Memory B cell (primary cell): Measurements from ENCODE around the gene REP15.
A peak's percentile ranks its signal among the peaks of the same experiment; 100 is the strongest.

Source experiments
- ATAC-seq: fragments of 150-1000 bp; cut with Tn5 transposase; 2 replicates; pipeline ENCODE4 v1.10.0; 2021; ENCODE audit warnings: low read depth, mild to moderate bottlenecking, moderate library complexity
- DNase-seq, 2 donors: peaks; one replicate each; pipeline ENCODE4 v3.0.0; 2022; ENCODE audit warnings: low spot score in 2 of 2
- H3K27ac Mint-ChIP-seq: one replicate; pipeline ENCODE4 v1.8.0; 2022; ENCODE audit warnings: mild to moderate bottlenecking, moderate library complexity, mixed read lengths
- H3K27me3 Mint-ChIP-seq: one replicate; pipeline ENCODE4 v1.8.0; 2022; ENCODE audit warnings: mixed read lengths
- H3K36me3 Mint-ChIP-seq: one replicate; pipeline ENCODE4 v1.8.0; 2022; ENCODE audit warnings: mild to moderate bottlenecking, mixed read lengths
- H3K4me1 Mint-ChIP-seq: one replicate; pipeline ENCODE4 v1.8.0; 2022; ENCODE audit warnings: mixed read lengths
- H3K4me3 Mint-ChIP-seq: one replicate; pipeline ENCODE4 v1.8.0; 2022; ENCODE audit warnings: mild to moderate bottlenecking, moderate library complexity, mixed read lengths
- H3K9me3 Mint-ChIP-seq: one replicate; pipeline ENCODE4 v1.8.0; 2022; ENCODE audit warnings: mixed read lengths

REP15 gene

GRCh38 chr12:27682534-27682933, 13.7 kb upstream of the REP15 start:
- ATAC-seq = no peak
- H3K36me3 Mint-ChIP-seq = peaks cover 1% of the 10 kb centered on the region
- H3K27me3 Mint-ChIP-seq = peaks cover under 1% of the 10 kb centered on the region
- H3K4me3 Mint-ChIP-seq = no peak overlapping the region
- H3K4me1 Mint-ChIP-seq = no peaks in the 10 kb centered on the region
- no peak overlapping the region for H3K27ac Mint-ChIP-seq
- no peak for DNase-seq
- H3K9me3 Mint-ChIP-seq = peaks cover 1% of the 10 kb centered on the region

- Mint-ChIP-seq H3K27ac (no peak overlapping the region), H3K9me3 (no peaks in the 10 kb centered on the region), H3K36me3 (no peaks in the 10 kb centered on the region), H3K4me3 (no peak overlapping the region), H3K27me3 (peaks cover 4% of the 10 kb centered on the region), H3K4me1 (peaks cover 3% of the 10 kb centered on the region)
- no peak for ATAC-seq
- no peak for DNase-seq
These were observed 11.0 kb upstream of the REP15 start for GRCh38 chr12:27685274-27685673.

GRCh38 chr12:27686147-27686546, 10.1 kb upstream of the REP15 start:
- no peaks in the 10 kb centered on the region for H3K9me3 Mint-ChIP-seq
- H3K27ac Mint-ChIP-seq = no peak overlapping the region
- no peaks in the 10 kb centered on the region for H3K36me3 Mint-ChIP-seq
- no peak overlapping the region for H3K4me3 Mint-ChIP-seq
- DNase-seq (no peak), ATAC-seq (no peak)
- peaks cover 4% of the 10 kb centered on the region for H3K27me3 Mint-ChIP-seq
- peaks cover 3% of the 10 kb centered on the region for H3K4me1 Mint-ChIP-seq

- H3K27ac Mint-ChIP-seq = no peak overlapping the region
- ATAC-seq = no peak
- no peaks in the 10 kb centered on the region for H3K9me3 Mint-ChIP-seq
- H3K27me3 Mint-ChIP-seq = peaks cover 6% of the 10 kb centered on the region
- DNase-seq = no peak
- peaks cover 1% of the 10 kb centered on the region for H3K36me3 Mint-ChIP-seq
- H3K4me1 Mint-ChIP-seq = peaks cover 3% of the 10 kb centered on the region
- no peak overlapping the region for H3K4me3 Mint-ChIP-seq
These were observed 7.6 kb upstream of the REP15 start for GRCh38 chr12:27688671-27689070.

- no peak overlapping the region for H3K4me3 Mint-ChIP-seq
- peaks cover 3% of the 10 kb centered on the region for H3K4me1 Mint-ChIP-seq
- peaks cover 1% of the 10 kb centered on the region for H3K36me3 Mint-ChIP-seq
- ATAC-seq (no peak), DNase-seq (no peak)
- H3K27ac Mint-ChIP-seq = no peak overlapping the region
- peaks cover 6% of the 10 kb centered on the region for H3K27me3 Mint-ChIP-seq
- H3K9me3 Mint-ChIP-seq = no peaks in the 10 kb centered on the region
These were observed 6.6 kb upstream of the REP15 start for GRCh38 chr12:27689558-27690180.

- no peaks in the 10 kb centered on the region for H3K9me3 Mint-ChIP-seq
- H3K4me3 Mint-ChIP-seq = no peak overlapping the region
- no peak overlapping the region for H3K27ac Mint-ChIP-seq
- H3K4me1 Mint-ChIP-seq = peaks cover 3% of the 10 kb centered on the region
- DNase-seq = no peak
- H3K36me3 Mint-ChIP-seq = peaks cover 1% of the 10 kb centered on the region
- H3K27me3 Mint-ChIP-seq = peaks cover 7% of the 10 kb centered on the region
- ATAC-seq = no peak
These were observed 2.8 kb upstream of the REP15 start for GRCh38 chr12:27693403-27693802.

- H3K36me3 Mint-ChIP-seq = peaks cover 1% of the 10 kb centered on the region
- no peak overlapping the region for H3K27ac Mint-ChIP-seq
- no peak for DNase-seq
- no peaks in the 10 kb centered on the region for H3K4me1 Mint-ChIP-seq
- no peak for ATAC-seq
- peaks cover 6% of the 10 kb centered on the region for H3K27me3 Mint-ChIP-seq
- H3K9me3 Mint-ChIP-seq = no peaks in the 10 kb centered on the region
- H3K4me3 Mint-ChIP-seq = no peak overlapping the region
These were observed 523 bp upstream of the REP15 start for GRCh38 chr12:27695556-27696292.

- peaks cover 9% of the 10 kb centered on the region for H3K27me3 Mint-ChIP-seq
- no peak overlapping the region for H3K27ac Mint-ChIP-seq
- H3K9me3 Mint-ChIP-seq = no peaks in the 10 kb centered on the region
- peaks cover 1% of the 10 kb centered on the region for H3K36me3 Mint-ChIP-seq
- no peaks in the 10 kb centered on the region for H3K4me1 Mint-ChIP-seq
- DNase-seq (no peak), ATAC-seq (no peak)
- H3K4me3 Mint-ChIP-seq = no peak overlapping the region
These were observed 767 bp downstream of the REP15 start for GRCh38 chr12:27696864-27697564.

- peak; percentile 93 for ATAC-seq
These were observed 7.6 kb downstream of the REP15 start for GRCh38 chr12:27703720-27704452.

GRCh38 chr12:27705263-27705662, 9.0 kb downstream of the REP15 start:
- DNase-seq = no peak
- H3K4me3 Mint-ChIP-seq = no peak overlapping the region
- H3K36me3 Mint-ChIP-seq = no peaks in the 10 kb centered on the region
- no peaks in the 10 kb centered on the region for H3K4me1 Mint-ChIP-seq
- ATAC-seq = no peak
- peaks cover 4% of the 10 kb centered on the region for H3K27me3 Mint-ChIP-seq
- H3K27ac Mint-ChIP-seq = no peak overlapping the region
- H3K9me3 Mint-ChIP-seq = no peaks in the 10 kb centered on the region

More at GRCh38 chr12:27703720-27704452, 7.6 kb downstream of the REP15 start:
- H3K36me3 Mint-ChIP-seq = no peaks in the 10 kb centered on the region
- H3K4me1 Mint-ChIP-seq = no peaks in the 10 kb centered on the region
- no peaks in the 10 kb centered on the region for H3K9me3 Mint-ChIP-seq
- no peak overlapping the region for H3K4me3 Mint-ChIP-seq
- H3K27me3 Mint-ChIP-seq = peaks cover 5% of the 10 kb centered on the region
- peak; percentile 52 to 55 for DNase-seq
- H3K27ac Mint-ChIP-seq = no peak overlapping the region

- DNase-seq (no peak), ATAC-seq (no peak)
- no peaks in the 10 kb centered on the region for H3K27me3 Mint-ChIP-seq
- no peaks in the 10 kb centered on the region for H3K36me3 Mint-ChIP-seq
- H3K9me3 Mint-ChIP-seq = no peaks in the 10 kb centered on the region
- peaks cover 13% of the 10 kb centered on the region for H3K4me1 Mint-ChIP-seq
- H3K27ac Mint-ChIP-seq = no peak overlapping the region
- no peak overlapping the region for H3K4me3 Mint-ChIP-seq
These were observed 11.0 kb downstream of the REP15 start for GRCh38 chr12:27707216-27707615.

GRCh38 chr12:27709212-27709931, 13.1 kb downstream of the REP15 start:
- no peak for DNase-seq
- H3K9me3 Mint-ChIP-seq = no peaks in the 10 kb centered on the region
- H3K4me1 Mint-ChIP-seq = peaks cover 21% of the 10 kb centered on the region
- H3K36me3 Mint-ChIP-seq = peaks cover 1% of the 10 kb centered on the region
- ATAC-seq = no peak
- no peaks in the 10 kb centered on the region for H3K27me3 Mint-ChIP-seq
- H3K4me3 Mint-ChIP-seq = peak overlapping the region; percentile 96
- no peak overlapping the region for H3K27ac Mint-ChIP-seq

- peaks cover 21% of the 10 kb centered on the region for H3K4me1 Mint-ChIP-seq
- ATAC-seq (peak; percentile 25), DNase-seq (no peak)
- H3K9me3 Mint-ChIP-seq = no peaks in the 10 kb centered on the region
- H3K27ac Mint-ChIP-seq = peak overlapping the region; percentile 95
- H3K27me3 Mint-ChIP-seq = no peaks in the 10 kb centered on the region
- peaks cover 1% of the 10 kb centered on the region for H3K36me3 Mint-ChIP-seq
- peak overlapping the region; percentile 96 for H3K4me3 Mint-ChIP-seq
These were observed 13.8 kb downstream of the REP15 start for GRCh38 chr12:27709932-27710591.
